ENCODE data around the gene KCNQ2. TPM values are rescaled to one million over a fixed set of nuclear protein-coding genes. Genes with fewer than 3 reads are reported as not detected.

KCNQ2 gene
- total RNA-seq, 1 experiment from 2014 or later: 0.25 TPM

GRCh38 chr20:63425846-63426485, 46.5 kb downstream of the KCNQ2 start:
- Histone ChIP-seq H3K9me3 (peaks cover 15% of the 10 kb centered on the region), H3K4me1 (no peaks in the 10 kb centered on the region), H3K36me3 (ENCODE audit: control insufficient read depth, insufficient read depth, low read length) (no peaks in the 10 kb centered on the region), H3K27me3 (replicated peaks; ENCODE audit: control insufficient read depth, insufficient read depth, low read length) (peaks cover 9% of the 10 kb centered on the region), H3K4me3 (ENCODE audit: low read depth, low read length) (no peak overlapping the region)
- H3K36me3 Mint-ChIP-seq (ENCODE audit: insufficient read depth, unreplicated experiment): no peaks in the 10 kb centered on the region
- TF ChIP-seq CTCF (IDR thresholded peaks at IDR 0.05; ENCODE audit: insufficient read depth in 1 of 2, low read depth in 1 of 2, low read length in 1 of 2, severe bottlenecking in 1 of 2, unreplicated experiment in 1 of 2): peak in 1 of 2 experiments; percentile 16
- no peak for DNase-seq
- POLR2A ChIA-PET: no interaction called here
- H3K4me3 Mint-ChIP-seq (ENCODE audit: unreplicated experiment): no peak overlapping the region
- H3K27ac Mint-ChIP-seq (ENCODE audit: unreplicated experiment): no peak overlapping the region
- intact Hi-C loops (cut with micrococcal nuclease; ENCODE audit: unreplicated experiment): no loop called here
- CTCF ChIA-PET: interaction anchor here (0.7 kb wide), 1 partner anchor 93 kb away, joined by 6 read pairs; no protein-coding TSS in a partner anchor
- no TSS peak for BruUV-seq (replicated peaks)
- H3K9me3 Mint-ChIP-seq (ENCODE audit: unreplicated experiment): peaks cover 15% of the 10 kb centered on the region
- no peaks in the 10 kb centered on the region for H3K4me1 Mint-ChIP-seq (ENCODE audit: low read depth, unreplicated experiment)
- peaks cover 44% of the 10 kb centered on the region for H3K27me3 Mint-ChIP-seq (ENCODE audit: insufficient read depth, unreplicated experiment)

GRCh38 chr20:63424613-63425012, 47.8 kb downstream of the KCNQ2 start:
- CTCF ChIA-PET: no interaction called here
- H3K4me1 Mint-ChIP-seq (ENCODE audit: low read depth, unreplicated experiment): no peaks in the 10 kb centered on the region
- Histone ChIP-seq H3K9me3 (peaks cover 15% of the 10 kb centered on the region), H3K4me3 (ENCODE audit: low read depth, low read length) (no peak overlapping the region), H3K36me3 (ENCODE audit: control insufficient read depth, insufficient read depth, low read length) (no peaks in the 10 kb centered on the region), H3K27me3 (replicated peaks; ENCODE audit: control insufficient read depth, insufficient read depth, low read length) (peaks cover 15% of the 10 kb centered on the region), H3K4me1 (no peaks in the 10 kb centered on the region)
- H3K27ac Mint-ChIP-seq (ENCODE audit: unreplicated experiment): no peak overlapping the region
- H3K9me3 Mint-ChIP-seq (ENCODE audit: unreplicated experiment): peaks cover 15% of the 10 kb centered on the region
- no peaks in the 10 kb centered on the region for H3K36me3 Mint-ChIP-seq (ENCODE audit: insufficient read depth, unreplicated experiment)
- no peak for TF ChIP-seq CTCF (IDR thresholded peaks at IDR 0.05; ENCODE audit: insufficient read depth in 1 of 2, low read depth in 1 of 2, low read length in 1 of 2, severe bottlenecking in 1 of 2, unreplicated experiment in 1 of 2)
- peaks cover 57% of the 10 kb centered on the region for H3K27me3 Mint-ChIP-seq (ENCODE audit: insufficient read depth, unreplicated experiment)
- H3K4me3 Mint-ChIP-seq (ENCODE audit: unreplicated experiment): no peak overlapping the region
- DNase-seq: no peak
- POLR2A ChIA-PET: no interaction called here
- no TSS peak for BruUV-seq (replicated peaks)
- intact Hi-C loops (cut with micrococcal nuclease; ENCODE audit: unreplicated experiment): no loop called here

- peaks cover 15% of the 10 kb centered on the region for H3K9me3 ChIP-seq
- no peak for DNase-seq
- no peaks in the 10 kb centered on the region for H3K36me3 ChIP-seq (ENCODE audit: control insufficient read depth, insufficient read depth, low read length)
- no peak overlapping the region for H3K4me3 ChIP-seq (ENCODE audit: low read depth, low read length)
- H3K27me3 ChIP-seq (replicated peaks; ENCODE audit: control insufficient read depth, insufficient read depth, low read length): peaks cover 19% of the 10 kb centered on the region
- intact Hi-C loops (cut with micrococcal nuclease; ENCODE audit: unreplicated experiment): no loop called here
- H3K27me3 Mint-ChIP-seq (ENCODE audit: insufficient read depth, unreplicated experiment): peaks cover 62% of the 10 kb centered on the region
- H3K9me3 Mint-ChIP-seq (ENCODE audit: unreplicated experiment): peaks cover 15% of the 10 kb centered on the region
- TF ChIP-seq CTCF (IDR thresholded peaks at IDR 0.05; ENCODE audit: insufficient read depth in 1 of 2, low read depth in 1 of 2, low read length in 1 of 2, severe bottlenecking in 1 of 2, unreplicated experiment in 1 of 2): no peak
- ChIA-PET CTCF (no interaction called here), POLR2A (no interaction called here)
- no peak overlapping the region for H3K27ac Mint-ChIP-seq (ENCODE audit: unreplicated experiment)
- peaks cover 5% of the 10 kb centered on the region for H3K36me3 Mint-ChIP-seq (ENCODE audit: insufficient read depth, unreplicated experiment)
- no peaks in the 10 kb centered on the region for H3K4me1 ChIP-seq
- no peaks in the 10 kb centered on the region for H3K4me1 Mint-ChIP-seq (ENCODE audit: low read depth, unreplicated experiment)
- no peak overlapping the region for H3K4me3 Mint-ChIP-seq (ENCODE audit: unreplicated experiment)
- BruUV-seq (replicated peaks): no TSS peak
Observed at GRCh38 chr20:63423751-63424150, 48.7 kb downstream of the KCNQ2 start.

All from Caco-2 (cell line).